ENCODE measurements around the gene PPARD. TPM values are rescaled to one million over a fixed set of nuclear protein-coding genes. Genes with fewer than 3 reads are reported as not detected.
A peak's percentile ranks its signal among the peaks of the same experiment; 100 is the strongest.

The PPARD gene
- total RNA-seq, 1 donor from 2014 or later: 33.8 TPM

GRCh38 chr6:35366204-35366596 lies 23.8 kb downstream of the PPARD start:
- DNase-seq (ENCODE audit: extremely low spot score, unreplicated experiment): no peak
- H3K4me3 Mint-ChIP-seq (ENCODE audit: unreplicated experiment): no peak overlapping the region
- H3K27ac Mint-ChIP-seq (ENCODE audit: unreplicated experiment): no peak overlapping the region
- no peaks in the 10 kb centered on the region for H3K9me3 Mint-ChIP-seq (ENCODE audit: unreplicated experiment)
- peaks cover 70% of the 10 kb centered on the region for H3K4me1 Mint-ChIP-seq (ENCODE audit: unreplicated experiment)
- no peak for TF ChIP-seq CTCF (IDR thresholded peaks at IDR 0.05)
- no peaks in the 10 kb centered on the region for H3K27me3 Mint-ChIP-seq (ENCODE audit: unreplicated experiment)
- H3K36me3 Mint-ChIP-seq (ENCODE audit: unreplicated experiment): peaks cover 7% of the 10 kb centered on the region

GRCh38 chr6:35367646-35368037 lies 25.3 kb downstream of the PPARD start:
- H3K27ac Mint-ChIP-seq (ENCODE audit: unreplicated experiment): peak overlapping the region; percentile 75
- TF ChIP-seq CTCF (IDR thresholded peaks at IDR 0.05): no peak
- H3K27me3 Mint-ChIP-seq (ENCODE audit: unreplicated experiment): no peaks in the 10 kb centered on the region
- no peaks in the 10 kb centered on the region for H3K9me3 Mint-ChIP-seq (ENCODE audit: unreplicated experiment)
- peaks cover 7% of the 10 kb centered on the region for H3K36me3 Mint-ChIP-seq (ENCODE audit: unreplicated experiment)
- DNase-seq (ENCODE audit: extremely low spot score, unreplicated experiment): no peak
- H3K4me1 Mint-ChIP-seq (ENCODE audit: unreplicated experiment): peaks cover 64% of the 10 kb centered on the region
- H3K4me3 Mint-ChIP-seq (ENCODE audit: unreplicated experiment): no peak overlapping the region

- Mint-ChIP-seq H3K4me3 (ENCODE audit: unreplicated experiment) (no peak overlapping the region), H3K36me3 (ENCODE audit: unreplicated experiment) (peaks cover 9% of the 10 kb centered on the region), H3K27me3 (ENCODE audit: unreplicated experiment) (no peaks in the 10 kb centered on the region), H3K4me1 (ENCODE audit: unreplicated experiment) (peaks cover 58% of the 10 kb centered on the region), H3K9me3 (ENCODE audit: unreplicated experiment) (no peaks in the 10 kb centered on the region), H3K27ac (ENCODE audit: unreplicated experiment) (peak overlapping the region; percentile 75)
- no peak for DNase-seq (ENCODE audit: extremely low spot score, unreplicated experiment)
- no peak for TF ChIP-seq CTCF (IDR thresholded peaks at IDR 0.05)
Observed at GRCh38 chr6:35368038-35368887, 25.9 kb downstream of the PPARD start.

GRCh38 chr6:35370124-35370741 lies 27.9 kb downstream of the PPARD start:
- H3K4me3 Mint-ChIP-seq (ENCODE audit: unreplicated experiment): peak overlapping the region; percentile 52
- H3K27me3 Mint-ChIP-seq (ENCODE audit: unreplicated experiment): no peaks in the 10 kb centered on the region
- H3K36me3 Mint-ChIP-seq (ENCODE audit: unreplicated experiment): peaks cover 13% of the 10 kb centered on the region
- H3K9me3 Mint-ChIP-seq (ENCODE audit: unreplicated experiment): no peaks in the 10 kb centered on the region
- peak overlapping the region; percentile 99 for H3K27ac Mint-ChIP-seq (ENCODE audit: unreplicated experiment)
- H3K4me1 Mint-ChIP-seq (ENCODE audit: unreplicated experiment): peaks cover 52% of the 10 kb centered on the region
- DNase-seq (ENCODE audit: extremely low spot score, unreplicated experiment): no peak
- TF ChIP-seq CTCF (IDR thresholded peaks at IDR 0.05): no peak

- peaks cover 13% of the 10 kb centered on the region for H3K36me3 Mint-ChIP-seq (ENCODE audit: unreplicated experiment)
- H3K4me1 Mint-ChIP-seq (ENCODE audit: unreplicated experiment): peaks cover 47% of the 10 kb centered on the region
- no peaks in the 10 kb centered on the region for H3K27me3 Mint-ChIP-seq (ENCODE audit: unreplicated experiment)
- no peaks in the 10 kb centered on the region for H3K9me3 Mint-ChIP-seq (ENCODE audit: unreplicated experiment)
- no peak for TF ChIP-seq CTCF (IDR thresholded peaks at IDR 0.05)
- H3K4me3 Mint-ChIP-seq (ENCODE audit: unreplicated experiment): no peak overlapping the region
- H3K27ac Mint-ChIP-seq (ENCODE audit: unreplicated experiment): peak overlapping the region; percentile 99
- no peak for DNase-seq (ENCODE audit: extremely low spot score, unreplicated experiment)
Observed at GRCh38 chr6:35370785-35371493, 28.6 kb downstream of the PPARD start.
